HG03196 (cell line): ENCODE data around the gene CLPTM1L.
"Not testable (repeated sequence)": the region's sequence is repeated elsewhere in the genome, so short reads cannot be mapped to it uniquely, and the experiment has no call there.

ENCODE experiments used
- ATAC-seq: cut with Tn5 transposase; IDR thresholded peaks from one replicate; pipeline ENCODE4 v1.9.1; 2021; ENCODE audit not compliant: unreplicated experiment

Gene CLPTM1L

DNA sequence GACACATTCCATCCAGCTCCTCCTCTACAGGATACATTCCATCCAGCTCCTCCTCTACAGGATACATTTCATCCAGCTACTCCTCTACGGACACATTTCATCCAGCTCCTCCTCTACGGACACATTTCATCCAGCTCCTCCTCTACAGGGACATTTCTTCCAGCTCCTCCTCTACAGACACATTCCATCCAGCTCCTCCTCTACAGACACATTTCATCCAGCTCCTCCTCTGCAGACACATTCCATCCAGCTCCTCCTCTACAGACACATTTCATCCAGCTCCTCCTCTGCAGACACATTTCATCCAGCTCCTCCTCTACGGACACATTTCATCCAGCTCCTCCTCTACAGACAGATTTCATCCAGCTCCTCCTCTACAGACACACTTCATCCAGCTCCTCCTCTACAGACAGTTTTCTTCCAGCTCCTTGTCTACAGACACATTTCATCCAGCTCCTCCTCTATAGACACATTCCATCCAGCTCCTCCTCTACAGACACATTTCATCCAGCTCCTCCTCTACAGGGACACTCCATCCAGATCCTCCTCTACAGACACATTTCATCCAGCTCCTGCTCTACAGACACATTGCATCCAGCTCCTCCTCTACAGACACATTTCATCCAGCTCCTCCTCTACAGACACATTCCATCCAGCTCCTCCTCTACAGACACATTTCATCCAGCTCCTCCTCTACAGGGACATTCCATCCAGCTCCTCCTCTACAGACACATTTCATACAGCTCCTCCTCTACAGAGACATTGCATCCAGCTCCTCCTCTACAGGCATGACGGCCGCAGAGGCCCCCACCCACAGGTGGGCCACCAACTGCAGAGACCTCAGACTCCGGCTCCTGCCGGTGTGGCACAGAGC lies 16.4 kb downstream of the CLPTM1L start:
- not testable (repeated sequence) for ATAC-seq

DNA sequence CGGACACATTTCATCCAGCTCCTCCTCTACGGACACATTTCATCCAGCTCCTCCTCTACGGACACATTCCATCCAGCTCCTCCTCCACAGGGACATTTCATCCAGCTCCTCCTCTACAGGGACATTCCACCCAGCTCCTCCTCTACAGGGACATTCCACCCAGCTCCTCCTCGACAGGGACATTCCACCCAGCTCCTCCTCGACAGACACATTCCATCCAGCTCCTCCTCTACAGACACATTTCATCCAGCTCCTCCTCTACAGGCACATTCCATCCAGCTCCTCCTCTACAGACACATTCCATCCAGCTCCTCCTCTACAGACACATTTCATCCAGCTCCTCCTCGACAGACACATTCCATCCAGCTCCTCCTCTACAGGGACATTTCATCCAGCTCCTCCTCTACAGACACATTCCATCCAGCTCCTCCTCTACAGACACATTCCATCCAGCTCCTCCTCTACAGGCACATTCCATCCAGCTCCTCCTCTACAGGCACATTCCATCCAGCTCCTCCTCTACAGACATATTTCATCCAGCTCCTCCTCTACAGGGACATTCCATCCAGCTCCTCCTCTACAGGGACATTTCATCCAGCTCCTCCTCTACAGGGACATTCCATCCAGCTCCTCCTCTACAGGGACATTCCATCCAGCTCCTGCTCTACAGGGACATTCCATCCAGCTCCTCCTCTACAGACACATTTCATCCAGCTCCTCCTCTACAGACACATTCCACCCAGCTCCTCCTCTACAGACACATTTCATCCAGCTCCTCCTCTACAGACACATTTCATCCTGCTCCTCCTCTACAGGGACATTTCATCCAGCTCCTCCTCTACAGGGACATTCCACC lies 17.8 kb downstream of the CLPTM1L start:
- not testable (repeated sequence) for ATAC-seq

DNA sequence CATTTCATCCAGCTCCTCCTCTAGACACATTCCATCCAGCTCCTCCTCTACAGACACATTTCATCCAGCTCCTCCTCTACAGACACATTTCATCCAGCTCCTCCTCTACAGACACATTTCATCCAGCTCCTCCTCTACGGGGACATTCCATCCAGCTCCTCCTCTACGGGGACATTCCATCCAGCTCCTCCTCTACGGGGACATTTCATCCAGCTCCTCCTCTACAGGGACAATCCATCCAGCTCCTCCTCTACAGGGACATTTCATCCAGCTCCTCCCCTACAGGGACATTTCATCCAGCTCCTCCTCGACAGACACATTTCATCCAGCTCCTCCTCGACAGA lies 18.4 kb downstream of the CLPTM1L start:
- ATAC-seq = not testable (repeated sequence)

DNA sequence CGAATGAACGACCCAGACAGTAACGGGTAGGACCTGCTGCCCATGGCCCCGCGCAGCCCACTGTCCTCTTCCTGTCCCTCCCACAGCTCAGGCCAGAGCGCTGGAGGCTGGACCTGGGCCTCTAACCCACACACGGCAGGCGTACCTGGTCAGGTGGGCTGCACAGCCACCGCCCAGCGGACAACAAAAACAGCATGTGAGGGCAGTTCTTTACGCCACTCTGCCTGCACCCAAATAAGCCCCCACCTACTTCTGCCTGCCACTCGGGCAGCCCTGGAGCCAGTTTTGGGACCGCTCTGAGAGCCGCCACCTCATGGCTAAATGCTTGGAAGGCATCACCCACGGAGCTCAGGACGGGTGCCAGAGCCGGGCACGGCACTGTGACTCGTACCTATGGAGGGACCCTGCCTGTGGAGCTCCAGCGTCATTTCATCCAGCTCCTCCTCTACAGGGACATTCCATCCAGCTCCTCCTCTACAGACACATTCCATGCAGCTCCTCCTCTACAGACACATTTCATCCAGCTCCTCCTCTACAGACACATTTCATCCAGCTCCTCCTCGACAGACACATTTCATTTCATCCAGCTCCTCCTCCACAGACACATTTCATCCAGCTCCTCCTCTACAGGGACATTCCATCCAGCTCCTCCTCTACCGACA lies 18.9 kb downstream of the CLPTM1L start:
- ATAC-seq = no peak

DNA sequence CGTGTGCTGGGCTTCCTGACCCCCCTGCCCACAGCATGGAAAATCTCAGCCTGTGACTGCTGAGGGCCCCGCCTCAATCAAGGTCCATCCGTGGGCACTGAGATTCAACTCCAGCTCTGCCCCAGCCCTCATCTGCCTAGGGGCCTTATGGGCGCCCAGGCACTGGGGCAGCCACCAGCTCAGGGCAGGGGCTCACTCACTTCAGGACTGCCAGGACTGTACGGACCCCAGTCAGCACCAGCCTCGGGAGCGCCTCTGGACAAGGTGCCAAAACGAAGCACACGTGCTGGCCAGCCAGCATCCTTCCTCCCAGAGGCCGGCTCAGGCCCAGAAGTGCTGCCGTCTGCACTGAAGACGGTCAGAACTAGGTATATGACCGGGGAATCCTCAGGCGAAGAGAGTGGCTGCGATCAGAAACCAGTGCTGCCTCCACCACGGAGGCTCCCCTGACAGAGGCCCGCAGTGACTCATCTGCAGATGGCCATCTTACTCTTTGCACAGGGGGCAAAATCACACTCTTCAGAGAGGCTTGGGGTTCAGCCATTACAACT lies 19.6 kb downstream of the CLPTM1L start:
- ATAC-seq = no peak

DNA sequence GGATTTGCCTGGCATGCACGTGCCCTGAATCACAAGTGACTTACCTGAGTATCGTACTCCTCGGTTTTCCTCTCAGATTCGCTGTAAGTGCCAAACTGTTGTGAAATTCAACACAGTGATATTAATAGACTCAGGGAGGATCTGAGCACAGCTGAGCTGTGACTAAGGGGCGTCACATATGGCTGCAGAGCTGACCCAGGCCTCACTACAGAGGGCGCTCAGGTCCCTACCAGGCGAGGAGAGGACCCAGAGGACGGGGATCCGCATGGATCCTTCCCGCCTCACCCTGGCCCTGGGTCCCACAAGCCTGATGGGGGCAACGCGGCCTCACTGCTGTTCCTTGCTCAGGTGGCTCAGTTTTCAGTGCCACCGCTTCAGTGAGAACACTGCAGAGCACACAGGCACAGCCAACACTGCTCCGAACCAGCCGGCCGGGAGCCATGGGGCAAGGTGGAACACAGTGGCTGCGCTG lies 20.1 kb downstream of the CLPTM1L start:
- ATAC-seq = no peak

DNA sequence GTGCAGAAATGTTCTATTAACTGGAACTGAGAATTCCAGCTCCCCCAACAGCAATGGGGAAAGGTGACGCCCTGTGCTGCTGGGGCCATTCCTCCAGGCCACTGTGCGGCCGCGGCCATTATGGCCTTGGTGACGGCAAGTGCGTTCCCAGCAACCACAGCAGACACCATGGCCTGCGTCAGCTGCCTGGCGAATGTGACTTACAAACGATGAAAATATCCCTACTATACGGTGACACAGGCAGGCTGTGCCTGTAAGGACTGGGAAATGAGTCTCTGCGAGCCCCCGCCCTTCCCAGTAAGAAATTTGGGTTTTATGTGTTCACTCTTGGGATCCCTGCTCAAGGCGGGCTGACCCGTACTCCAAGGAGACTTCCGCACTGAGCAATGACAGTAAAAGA lies 20.6 kb downstream of the CLPTM1L start:
- no peak for ATAC-seq

DNA sequence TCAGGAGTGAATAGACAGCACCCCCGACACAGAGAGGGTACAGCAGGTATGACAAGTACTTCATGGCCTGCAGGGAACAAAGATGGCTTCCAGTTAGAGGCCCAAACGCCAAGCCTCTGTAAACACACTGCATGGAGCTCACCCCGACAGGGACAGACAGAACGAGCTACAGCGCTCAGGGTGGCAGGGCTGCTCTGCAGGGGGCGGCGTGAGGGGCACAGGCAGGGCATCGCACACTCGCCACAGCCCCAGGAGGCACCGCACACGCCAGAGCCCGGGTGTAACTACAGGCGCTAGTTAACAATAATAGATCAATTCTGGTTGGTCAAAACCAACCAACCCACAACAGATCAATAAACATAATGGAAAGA lies 21.1 kb downstream of the CLPTM1L start:
- ATAC-seq = no peak

DNA sequence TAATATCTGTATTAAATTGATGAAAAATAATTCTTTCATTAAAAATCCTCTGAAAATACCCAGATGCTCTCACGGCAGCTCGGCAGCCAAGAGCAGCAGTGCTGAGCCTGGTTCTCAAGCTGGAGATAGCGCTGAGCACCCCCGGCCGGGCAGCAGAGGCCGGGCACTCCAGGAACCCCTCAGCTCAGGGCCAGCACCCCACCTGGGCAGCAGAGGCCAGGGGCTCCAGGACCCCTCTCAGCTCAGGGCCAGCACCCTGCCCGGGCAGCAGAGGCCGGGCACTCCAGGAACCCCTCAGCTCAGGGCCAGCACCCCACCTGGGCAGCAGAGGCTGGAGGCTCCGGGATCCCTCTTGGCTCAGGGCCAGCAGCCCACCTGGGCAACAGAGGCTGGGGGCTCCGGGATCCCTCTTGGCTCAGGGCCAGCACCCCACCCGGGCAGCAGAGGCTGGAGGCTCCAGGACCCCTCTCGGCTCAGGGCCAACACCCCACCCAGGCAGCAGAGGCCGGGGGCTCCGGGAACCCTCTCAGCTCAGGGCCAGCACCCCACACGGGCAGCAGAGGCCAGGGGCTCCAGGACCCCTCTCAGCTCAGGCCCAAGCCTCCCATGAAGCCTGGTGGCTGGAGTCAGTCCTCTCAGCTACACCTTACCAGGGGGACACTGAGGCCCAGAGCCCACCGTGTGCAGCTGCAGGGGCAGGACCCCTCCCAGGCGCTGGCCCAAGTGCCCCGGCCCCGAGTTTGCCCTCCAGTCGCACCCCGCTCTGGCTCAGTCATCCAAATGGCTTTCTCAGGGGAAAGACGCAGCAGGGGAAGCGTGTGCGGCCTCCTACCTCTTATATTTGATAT lies 21.7 kb downstream of the CLPTM1L start:
- ATAC-seq = no peak

DNA sequence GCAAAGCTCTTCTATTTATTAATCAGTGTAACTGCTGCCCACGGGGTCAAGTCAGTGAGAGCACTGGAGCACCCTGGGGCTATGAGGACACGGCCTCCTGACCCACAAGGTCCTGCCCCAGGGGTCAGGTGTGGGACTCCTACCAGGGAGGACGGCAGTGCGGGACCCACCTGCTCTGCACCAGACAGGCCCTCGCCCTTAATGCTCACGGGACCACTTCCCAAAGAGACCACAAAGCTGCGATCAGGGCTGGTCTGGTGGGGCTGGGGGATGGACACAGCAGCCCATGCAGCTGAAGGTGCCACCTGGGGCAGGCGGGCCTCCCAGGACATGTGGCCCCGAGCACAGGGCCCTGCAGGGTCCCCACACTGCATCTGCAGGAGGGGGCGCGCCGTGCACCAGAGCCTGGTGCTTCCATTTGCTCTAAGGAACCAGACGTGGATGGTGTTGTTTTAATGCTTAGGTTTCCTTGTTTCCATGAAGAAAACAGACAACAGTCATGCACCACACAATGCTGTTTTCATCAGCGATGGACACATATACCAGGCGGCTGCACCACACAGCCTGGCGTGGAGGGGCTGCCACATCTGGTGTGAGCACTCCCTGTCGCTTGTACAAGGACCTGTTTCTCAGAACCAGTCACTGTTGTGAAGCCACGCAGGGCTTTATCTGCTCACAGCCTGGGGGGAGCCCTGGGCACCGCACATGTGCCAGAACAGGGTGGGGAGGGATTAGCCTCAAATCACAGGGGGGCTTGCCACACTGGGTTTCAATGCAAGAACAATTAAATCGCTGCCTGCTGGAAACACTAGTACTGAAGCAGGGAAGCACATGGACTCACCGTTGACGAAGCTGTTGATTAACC lies 22.6 kb downstream of the CLPTM1L start:
- ATAC-seq = no peak

DNA sequence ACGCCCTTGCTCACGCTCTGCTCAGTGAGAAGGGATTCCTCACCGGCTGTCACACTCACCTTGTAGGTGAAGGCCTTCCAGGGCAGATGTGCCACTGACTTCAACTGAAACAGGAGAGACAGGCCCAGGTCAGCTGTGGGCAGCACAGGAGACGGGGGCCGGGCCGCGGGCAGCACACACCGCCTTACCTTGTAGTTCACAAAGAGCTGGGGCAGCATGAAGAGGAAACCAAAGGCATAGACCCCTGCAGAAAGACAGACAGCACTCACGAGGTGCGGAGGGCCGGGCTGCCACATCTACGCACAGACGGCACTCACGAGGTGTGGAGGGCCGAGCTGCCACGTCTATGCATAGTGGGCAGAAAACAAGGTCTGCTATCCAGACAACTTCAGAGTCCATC lies 23.3 kb downstream of the CLPTM1L start:
- no peak for ATAC-seq

DNA sequence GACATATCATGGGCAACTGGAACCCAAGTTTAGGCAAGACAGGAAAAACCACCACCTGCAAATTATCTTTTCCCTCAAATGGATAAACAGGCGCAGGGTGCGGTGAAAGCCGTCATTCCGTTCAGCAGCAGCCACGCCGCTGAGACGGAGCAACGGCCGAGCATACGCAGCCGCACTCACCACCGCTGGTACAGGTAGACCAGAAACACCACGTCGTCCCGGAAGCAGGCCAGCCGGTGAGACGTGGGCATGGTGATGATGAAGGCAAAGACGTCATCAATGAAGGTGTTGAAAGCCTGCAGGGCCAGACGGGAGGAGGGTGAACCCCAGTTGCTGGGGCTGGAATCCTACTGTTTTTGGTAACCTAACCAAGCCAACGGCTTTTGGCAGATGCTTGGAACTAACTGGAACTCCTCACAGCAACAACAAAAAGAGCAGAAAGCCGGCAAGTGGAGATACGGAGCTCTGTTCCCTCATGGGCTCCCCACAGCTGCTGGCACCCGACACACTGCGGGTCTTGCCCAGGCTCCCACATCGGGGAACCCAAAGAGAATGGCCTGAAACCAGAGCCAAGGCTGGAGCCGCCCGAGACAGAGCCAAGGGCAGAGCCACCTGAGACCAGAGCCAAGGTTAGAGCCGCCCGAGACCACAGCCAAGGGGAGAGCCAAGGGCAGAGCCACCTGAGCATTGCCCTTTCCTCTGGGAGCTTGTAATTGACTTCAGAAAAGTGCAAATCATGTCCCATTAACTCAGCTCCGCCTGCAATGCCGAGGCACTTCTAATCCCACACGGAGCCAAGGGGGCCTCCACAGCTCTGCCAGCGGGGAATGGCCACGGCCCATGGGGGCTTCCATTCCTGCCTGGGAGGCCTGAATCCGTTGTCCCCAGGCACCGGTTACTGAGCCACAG lies 24.2 kb downstream of the CLPTM1L start:
- no peak for ATAC-seq

DNA sequence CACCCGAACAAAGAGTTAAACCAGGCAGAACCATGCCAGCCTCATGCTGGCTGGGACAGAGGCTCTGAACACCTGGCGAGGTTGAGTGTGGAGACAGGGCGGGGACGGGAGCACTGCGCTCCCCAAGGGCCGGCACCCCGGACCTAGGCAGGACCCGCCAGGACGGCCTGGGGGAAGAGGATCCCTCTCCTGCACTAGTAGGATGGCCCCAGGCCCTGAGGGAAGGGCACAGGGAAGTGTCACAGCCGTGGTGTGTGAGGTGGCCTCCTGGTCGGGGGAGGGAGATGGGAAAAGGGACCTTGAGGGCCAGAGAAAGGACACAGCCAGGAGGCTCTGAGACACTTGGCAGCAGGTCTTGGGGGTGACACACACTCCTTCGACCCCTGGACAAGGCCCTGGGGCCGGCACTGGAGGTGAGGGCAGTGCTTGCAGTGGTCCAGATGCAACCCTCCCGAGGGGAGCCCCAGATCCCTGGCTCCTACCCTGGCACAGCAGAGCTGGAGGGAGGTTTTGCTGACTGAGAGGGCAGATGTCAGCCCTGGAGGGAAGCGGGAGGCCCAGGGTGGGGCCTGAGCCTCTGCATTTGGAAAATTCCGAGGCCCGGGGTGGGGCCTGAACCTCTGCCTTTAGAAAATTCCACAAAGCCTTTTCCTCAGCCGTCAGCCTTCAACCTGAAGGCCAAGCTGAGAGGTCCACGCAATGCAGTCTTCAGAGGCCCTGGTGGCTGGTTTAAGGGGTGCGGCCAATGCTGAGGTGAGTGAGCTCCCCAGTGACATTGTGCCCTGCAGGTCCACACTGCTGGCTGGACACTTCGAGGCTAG lies 25.3 kb downstream of the CLPTM1L start:
- ATAC-seq = no peak

DNA sequence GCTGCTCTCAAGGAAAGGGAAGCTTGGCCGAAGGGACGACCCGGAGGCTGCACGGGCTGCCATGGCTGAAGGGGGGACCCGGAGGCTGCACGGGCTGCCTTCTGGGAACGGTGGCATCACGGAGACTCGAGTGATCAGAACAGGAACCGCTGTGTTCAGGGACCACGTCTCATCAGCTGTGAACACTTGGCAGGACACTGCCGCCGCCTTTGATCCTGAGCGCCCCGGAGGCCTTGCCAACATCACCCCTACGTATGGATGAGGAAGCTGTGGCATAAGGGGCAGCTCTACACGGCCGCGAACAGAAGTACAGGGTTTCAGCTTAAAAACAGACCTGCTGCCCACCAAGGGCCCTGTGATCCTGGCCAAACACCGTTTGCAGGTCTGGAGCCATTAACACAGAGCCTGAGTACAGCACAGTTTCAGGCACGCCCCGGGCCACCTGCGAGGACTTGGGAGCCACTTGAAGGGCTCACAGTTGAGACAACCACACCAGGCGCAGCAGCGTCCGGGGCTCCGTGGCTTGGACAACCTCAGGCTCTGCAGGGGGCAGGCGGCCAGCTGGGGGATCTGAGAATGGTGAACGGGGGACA lies 26.1 kb downstream of the CLPTM1L start:
- ATAC-seq = no peak

DNA sequence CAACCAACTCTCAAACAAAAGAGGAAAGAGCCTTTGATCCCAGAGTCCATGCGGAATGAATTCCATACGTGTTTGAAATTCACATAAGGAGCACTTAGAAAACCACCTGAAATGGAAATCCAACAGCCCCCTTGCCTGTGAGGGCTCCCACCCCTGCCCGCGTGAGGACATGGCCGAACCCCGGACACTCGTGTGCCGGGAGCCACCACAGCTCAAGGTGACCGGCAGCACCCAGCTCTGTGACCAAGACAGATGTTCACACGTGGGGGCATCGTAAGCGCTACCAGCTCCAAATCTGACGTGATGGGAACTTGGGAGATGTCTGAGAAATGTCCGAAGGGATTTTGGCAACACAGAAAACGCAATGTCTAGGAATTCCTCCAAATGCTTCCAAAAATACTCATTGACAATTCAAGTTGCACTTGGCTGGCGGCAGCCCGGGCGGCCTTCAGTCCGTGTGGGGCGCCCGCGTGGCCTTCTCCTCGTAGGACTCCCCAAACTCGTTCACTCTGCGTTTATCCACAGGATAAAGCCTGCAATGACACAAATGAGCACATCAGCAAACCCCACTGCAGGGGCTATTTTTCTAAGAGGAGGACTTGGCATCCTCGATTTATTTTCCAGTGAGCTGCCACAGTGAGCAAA lies 26.9 kb downstream of the CLPTM1L start:
- ATAC-seq = no peak

DNA sequence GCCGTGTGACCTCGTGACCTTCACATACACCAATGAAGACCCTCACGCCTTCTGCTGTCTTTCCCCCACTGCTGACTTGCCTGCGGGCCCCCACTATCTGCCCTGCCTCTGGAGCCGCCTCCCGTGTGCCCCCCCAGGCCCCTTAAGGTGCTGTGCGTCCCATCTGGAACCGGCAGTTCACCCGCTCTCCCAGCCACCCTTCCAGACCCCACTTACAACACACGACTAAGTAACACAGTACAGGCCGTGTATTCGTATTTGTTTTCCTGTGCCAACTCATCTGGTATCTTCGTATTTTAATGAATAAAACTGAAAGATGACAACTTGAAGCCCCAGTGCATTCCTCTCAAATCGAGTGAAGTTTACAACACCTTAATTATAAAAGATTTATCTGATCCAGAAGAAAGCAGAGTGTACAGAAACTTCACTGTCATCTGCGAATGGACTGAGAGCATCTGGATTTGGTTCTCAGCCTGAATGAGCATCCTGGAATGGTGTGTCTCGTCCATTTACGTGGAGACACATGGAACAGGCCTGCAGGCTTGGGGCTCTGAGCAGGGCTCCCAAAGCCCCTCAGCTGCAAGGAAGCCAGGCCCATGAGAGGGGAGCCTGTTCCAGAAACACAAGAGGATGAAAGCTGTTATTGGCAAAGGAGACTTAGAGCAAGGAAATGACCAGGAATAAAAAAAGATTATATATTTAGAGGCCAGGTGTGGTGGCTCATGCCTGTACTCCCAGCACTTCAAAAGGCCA lies 28.1 kb downstream of the CLPTM1L start:
- ATAC-seq = no peak
